GM21528 (cell line): ENCODE data around the gene ZMAT1.
A peak's percentile ranks its signal among the peaks of the same experiment; 100 is the strongest.
"Not testable (repeated sequence)": the region's sequence is repeated elsewhere in the genome, so short reads cannot be mapped to it uniquely, and the experiment has no call there.

ENCODE experiments used
- ATAC-seq: cut with Tn5 transposase; IDR thresholded peaks from one replicate; pipeline ENCODE4 v1.9.1; 2021; ENCODE audit warnings: mild to moderate bottlenecking, moderate library complexity; ENCODE audit not compliant: unreplicated experiment, low FRiP score

Gene ZMAT1

DNA sequence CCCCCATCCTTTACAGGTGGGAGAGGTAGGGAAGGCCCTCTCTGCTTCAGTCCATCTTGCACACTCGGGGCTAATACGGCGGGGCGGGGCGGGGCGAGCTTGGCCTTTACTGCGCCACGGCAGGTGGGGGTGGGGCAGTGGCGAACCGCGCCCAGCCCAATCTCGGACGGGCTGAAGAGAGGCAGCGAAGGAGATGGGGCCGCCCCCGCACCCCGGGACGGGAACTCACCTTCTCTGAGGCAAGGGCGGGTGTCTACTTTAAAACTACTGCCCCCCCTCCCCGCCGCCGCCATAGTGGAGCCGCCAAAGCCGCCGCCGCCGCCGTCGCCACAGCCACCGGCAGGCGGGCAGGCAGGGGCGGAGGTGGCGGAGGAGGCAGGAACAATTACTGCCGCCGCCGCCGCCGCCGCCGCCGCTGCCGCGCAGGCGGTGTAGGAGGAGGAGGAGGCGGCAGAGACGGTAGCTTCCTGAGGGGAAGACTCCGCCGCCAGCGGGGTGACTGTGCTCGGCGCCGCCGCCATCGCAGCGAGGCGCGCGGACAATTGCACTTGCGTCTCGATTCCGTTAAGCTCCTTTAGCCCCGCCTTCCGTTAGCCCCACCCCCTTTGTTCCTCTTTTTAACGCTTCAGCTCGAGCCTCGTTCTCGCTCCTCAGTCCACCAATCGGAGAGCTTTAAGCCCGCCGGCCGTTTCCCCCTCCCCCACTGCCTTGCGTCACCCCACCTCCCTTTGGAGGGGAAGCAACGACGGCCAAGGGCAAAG is at the start of gene ZMAT1:
Gene ZMAT1, minus strand, starts transcription at position 540 of the 761 bp plus-strand sequence. Its CDS starts 19 bp downstream, at position 521.
- ATAC-seq: peak; percentile 91

DNA sequence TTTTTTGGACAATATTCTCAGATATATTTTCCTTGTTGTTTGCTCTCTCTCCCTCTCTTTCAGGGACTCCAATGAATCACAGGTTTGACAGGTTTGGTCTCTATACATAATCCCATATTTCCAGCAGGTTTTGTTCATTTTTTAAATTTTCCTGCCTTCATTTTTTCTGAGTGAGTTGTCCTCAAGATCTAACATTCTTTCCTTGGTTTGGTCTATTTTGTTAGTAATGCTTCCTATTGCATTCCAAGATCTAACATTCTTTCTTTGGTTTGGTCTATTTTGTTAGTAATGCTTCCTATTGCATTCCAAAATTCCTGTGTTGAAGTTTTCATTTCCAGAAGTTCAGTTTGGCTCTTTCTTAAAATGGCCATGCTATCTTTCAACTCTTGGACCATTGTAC is 45.3 kb upstream of the ZMAT1 start:
- ATAC-seq: no peak

GRCh38 chrX:101973066-101973465 is 41.2 kb upstream of the ZMAT1 start:
- ATAC-seq: no peak

- not testable (repeated sequence) for ATAC-seq
These were observed 33.2 kb upstream of the ZMAT1 start for GRCh38 chrX:101964923-101965539.

DNA sequence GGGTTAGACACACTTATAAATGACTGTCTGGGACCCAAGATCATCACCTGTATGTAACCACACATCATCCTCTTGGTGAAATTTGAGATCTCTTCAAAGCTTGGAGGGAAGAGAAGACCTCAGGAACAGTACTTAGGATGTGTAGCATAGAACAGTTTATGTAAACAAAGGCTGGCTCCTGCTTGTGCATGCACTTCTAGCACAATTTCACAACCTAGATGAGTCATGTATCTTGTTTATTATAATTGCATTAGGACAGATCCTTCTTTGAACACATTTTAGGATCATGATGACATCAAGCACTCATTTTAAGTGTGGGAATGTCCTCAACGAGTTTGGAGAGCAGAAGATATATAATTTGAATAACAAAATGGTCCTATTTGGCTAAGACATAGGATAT is 26.3 kb upstream of the ZMAT1 start:
- no peak for ATAC-seq

GRCh38 chrX:101957174-101957573 is 25.3 kb upstream of the ZMAT1 start:
- no peak for ATAC-seq

GRCh38 chrX:101956556-101956955 is 24.7 kb upstream of the ZMAT1 start:
- no peak for ATAC-seq

DNA sequence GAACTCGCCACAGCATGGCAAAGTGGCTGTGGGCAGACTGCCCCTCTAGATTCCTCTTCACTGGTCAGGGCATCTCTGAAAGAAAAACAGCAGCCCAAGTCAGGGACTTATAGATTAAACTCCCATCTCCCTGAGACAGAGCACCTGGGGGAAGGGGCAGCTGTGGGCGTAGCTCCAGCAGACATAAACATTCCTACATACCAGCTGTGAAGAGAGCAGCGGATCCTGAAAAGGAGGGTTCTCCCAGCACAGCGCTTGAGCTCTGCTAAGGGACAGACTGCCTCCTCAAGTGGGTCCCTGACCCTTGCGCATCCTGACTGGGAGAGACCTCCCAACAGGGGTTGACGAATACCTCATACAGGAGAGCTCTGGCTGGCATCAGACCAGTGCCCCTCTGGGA is 18.8 kb upstream of the ZMAT1 start:
- ATAC-seq: no peak

DNA sequence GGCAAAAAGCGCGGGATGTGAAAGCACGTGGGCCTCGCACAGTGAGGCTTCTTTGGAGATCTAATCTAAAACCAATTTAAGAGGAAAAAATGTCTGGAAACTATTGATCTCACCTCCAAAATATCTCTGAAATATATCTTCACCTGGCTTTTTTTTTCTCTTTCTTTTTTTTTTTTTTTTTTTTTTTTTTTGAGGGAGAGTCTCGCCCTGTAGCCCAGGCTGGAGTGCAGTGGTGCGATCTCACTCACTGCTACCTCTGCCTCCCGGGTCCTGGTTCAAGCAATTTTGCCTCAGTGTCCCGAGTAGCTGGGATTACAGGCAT is 383 bp upstream of the ZMAT1 start:
- ATAC-seq: no peak

GRCh38 chrX:101931136-101931487 is 715 bp downstream of the ZMAT1 start:
- no peak for ATAC-seq

DNA sequence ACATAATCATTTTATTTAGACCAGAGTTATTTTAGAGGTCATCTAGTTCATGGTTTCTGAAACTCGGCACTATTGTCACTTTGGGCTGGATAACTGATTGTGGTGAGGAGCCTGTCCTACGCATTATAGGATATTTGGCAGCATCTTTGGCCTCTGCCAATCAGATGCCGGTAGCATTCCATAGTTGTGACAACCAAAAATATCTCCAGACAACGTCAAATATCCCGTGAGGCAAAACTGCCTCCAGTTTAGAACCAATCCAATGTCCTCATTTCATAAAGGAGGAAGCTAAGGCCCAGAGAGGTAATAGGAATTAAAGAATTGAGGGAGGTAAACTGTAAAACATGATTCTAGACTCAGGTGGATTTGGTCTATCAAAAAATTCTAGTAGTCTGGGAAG is 6.1 kb downstream of the ZMAT1 start:
- no peak for ATAC-seq

GRCh38 chrX:101918751-101919150 is 13.1 kb downstream of the ZMAT1 start:
- ATAC-seq: no peak

DNA sequence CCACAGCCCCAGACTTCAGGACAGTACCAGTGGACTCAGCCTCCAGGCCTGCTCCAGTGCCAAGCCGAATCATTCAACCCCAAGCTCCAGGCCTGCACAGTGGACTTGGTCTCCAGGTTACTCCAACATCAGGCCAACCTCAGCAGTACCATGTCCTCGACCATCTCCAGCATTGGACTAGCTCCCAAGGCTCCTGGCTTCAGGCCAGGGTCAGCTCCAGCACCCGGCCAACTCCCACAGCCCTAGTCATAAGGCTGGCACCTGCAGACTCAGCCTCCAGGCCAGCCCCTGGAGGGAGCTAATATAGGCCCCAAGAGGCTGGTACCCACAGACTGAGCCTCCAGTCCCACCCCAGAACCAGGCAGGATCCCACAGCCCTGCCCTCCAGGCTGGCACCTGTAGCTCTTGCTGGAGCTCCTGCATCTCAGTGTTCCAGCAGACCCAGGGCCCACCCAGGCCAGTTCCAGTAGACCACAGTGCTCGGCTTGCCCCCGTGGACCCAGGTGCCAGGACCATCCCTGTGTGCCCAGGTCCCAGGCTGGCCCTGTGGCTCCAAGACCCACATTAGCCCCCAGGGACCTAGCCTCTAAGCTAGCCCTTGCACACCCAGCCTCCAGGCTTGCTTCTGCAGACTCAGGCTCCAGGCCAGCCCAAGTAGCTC is 25.6 kb downstream of the ZMAT1 start:
- ATAC-seq: no peak

DNA sequence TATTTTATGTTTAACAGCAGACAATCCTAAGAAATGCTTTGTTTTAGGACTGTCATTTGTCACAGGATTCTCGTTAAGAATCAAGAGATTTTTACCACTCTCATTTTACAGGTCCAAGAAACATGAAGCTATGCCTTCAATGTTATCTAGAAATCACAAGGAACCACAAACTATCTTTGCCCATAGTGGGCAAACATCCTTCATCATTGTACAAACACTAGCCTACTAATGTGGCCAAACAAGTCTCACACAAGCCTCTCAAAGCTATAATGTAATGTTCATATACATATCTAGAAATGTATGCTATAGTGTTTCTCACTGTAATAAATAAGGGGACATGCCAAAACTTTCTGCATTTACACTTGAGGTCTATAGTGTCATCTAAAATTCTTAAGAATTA is 26.8 kb downstream of the ZMAT1 start:
- no peak for ATAC-seq
